SK-N-SH treated with all-trans-retinoic acid at 6 μM for 48 hours (cell line): Measurements from ENCODE around the gene EFNA3.

Experiments
- BACH2 ChIP-seq: fragments of 250-450 bp; sonication (Bioruptor Pico); IDR thresholded peaks from 2 replicates; pipeline ENCODE4 v1.9.0; 2021; ENCODE audit warnings: mild to moderate bottlenecking, borderline replicate concordance
- CSDC2 ChIP-seq: fragments of 250-450 bp; sonication (Bioruptor Pico); IDR thresholded peaks from 2 replicates; pipeline ENCODE4 v1.5.0; 2020; ENCODE audit warnings: mild to moderate bottlenecking, moderate library complexity
- CSRNP3 ChIP-seq: fragments of 250-450 bp; sonication (Bioruptor Pico); IDR thresholded peaks from 2 replicates; pipeline ENCODE4 v1.5.1; 2021; ENCODE audit warnings: mild to moderate bottlenecking, moderate library complexity
- PPARA ChIP-seq: fragments of 250-450 bp; sonication (Bioruptor Pico); IDR thresholded peaks from 2 replicates; pipeline ENCODE4 v1.5.0; 2020; ENCODE audit warnings: mild to moderate bottlenecking, borderline replicate concordance
- RARB ChIP-seq: fragments of 250-450 bp; sonication (Bioruptor Pico); IDR thresholded peaks from 2 replicates; pipeline ENCODE4 v1.8.0; 2021; ENCODE audit warnings: mild to moderate bottlenecking, moderate library complexity
- SNAI2 ChIP-seq: fragments of 250-450 bp; sonication (Bioruptor Pico); IDR thresholded peaks from 2 replicates; pipeline ENCODE4 v1.5.0; 2020; ENCODE audit warnings: mild to moderate bottlenecking, moderate library complexity
- ZC3H10 ChIP-seq: fragments of 250-450 bp; sonication (Bioruptor Pico); IDR thresholded peaks from 2 replicates; pipeline ENCODE4 v1.5.1; 2021; ENCODE audit warnings: mild to moderate bottlenecking, moderate library complexity
- ZFP3 ChIP-seq: fragments of 250-450 bp; sonication (Bioruptor Pico); IDR thresholded peaks from 2 replicates; pipeline ENCODE4 v1.5.0; 2020; ENCODE audit warnings: mild to moderate bottlenecking, moderate library complexity
- ZFP30 ChIP-seq: fragments of 450-650 bp; formaldehyde crosslinking; IDR thresholded peaks from 2 replicates; pipeline ENCODE4 v1.5.0; 2022; ENCODE audit warnings: mild to moderate bottlenecking, moderate library complexity
- ZNF70 ChIP-seq: fragments of 450-650 bp; formaldehyde crosslinking; IDR thresholded peaks from 2 replicates; pipeline ENCODE4 v1.5.0; 2020; ENCODE audit warnings: mild to moderate bottlenecking, moderate library complexity
- TF ChIP-seq, protein P1 (sequence below): fragments of 250-450 bp; sonication (Bioruptor Pico); IDR thresholded peaks from 2 replicates; pipeline ENCODE4 v1.8.0; 2020; ENCODE audit warnings: mild to moderate bottlenecking, moderate library complexity, borderline replicate concordance
- TF ChIP-seq, protein P2 (sequence below): fragments of 250-450 bp; sonication (Bioruptor Pico); IDR thresholded peaks from 2 replicates; pipeline ENCODE4 v1.8.0; 2021; ENCODE audit warnings: low read depth, mild to moderate bottlenecking, moderate library complexity, borderline replicate concordance

DNA sequence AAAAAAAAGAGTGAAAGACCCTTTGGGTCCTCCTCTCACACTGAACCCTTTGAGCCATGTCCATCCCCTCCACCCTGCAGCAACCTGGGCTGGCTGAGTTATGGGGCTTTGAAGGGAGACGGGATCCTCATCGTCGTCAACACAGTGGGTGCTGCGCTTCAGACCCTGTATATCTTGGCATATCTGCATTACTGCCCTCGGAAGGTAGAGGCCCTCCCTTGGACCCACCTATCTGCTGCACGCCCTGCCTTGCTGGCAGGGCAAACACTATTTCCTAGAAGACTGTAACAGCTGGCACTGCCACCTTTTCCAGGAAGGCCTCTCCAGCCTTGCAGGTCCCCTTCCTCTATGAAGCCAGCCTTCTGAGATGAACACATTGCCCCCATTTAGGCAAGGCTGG is 58.1 kb downstream of the EFNA3 start:
- TF ChIP-seq, protein P1, sequence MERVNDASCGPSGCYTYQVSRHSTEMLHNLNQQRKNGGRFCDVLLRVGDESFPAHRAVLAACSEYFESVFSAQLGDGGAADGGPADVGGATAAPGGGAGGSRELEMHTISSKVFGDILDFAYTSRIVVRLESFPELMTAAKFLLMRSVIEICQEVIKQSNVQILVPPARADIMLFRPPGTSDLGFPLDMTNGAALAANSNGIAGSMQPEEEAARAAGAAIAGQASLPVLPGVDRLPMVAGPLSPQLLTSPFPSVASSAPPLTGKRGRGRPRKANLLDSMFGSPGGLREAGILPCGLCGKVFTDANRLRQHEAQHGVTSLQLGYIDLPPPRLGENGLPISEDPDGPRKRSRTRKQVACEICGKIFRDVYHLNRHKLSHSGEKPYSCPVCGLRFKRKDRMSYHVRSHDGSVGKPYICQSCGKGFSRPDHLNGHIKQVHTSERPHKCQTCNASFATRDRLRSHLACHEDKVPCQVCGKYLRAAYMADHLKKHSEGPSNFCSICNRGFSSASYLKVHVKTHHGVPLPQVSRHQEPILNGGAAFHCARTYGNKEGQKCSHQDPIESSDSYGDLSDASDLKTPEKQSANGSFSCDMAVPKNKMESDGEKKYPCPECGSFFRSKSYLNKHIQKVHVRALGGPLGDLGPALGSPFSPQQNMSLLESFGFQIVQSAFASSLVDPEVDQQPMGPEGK (CRISPR knock-in tag), result no peak
- no peak for TF ChIP-seq ZFP30 (CRISPR knock-in tag)
- TF ChIP-seq ZFP3 (CRISPR knock-in tag), result no peak
- no peak for TF ChIP-seq ZNF70 (CRISPR knock-in tag)
- no peak for TF ChIP-seq BACH2 (CRISPR knock-in tag)
- TF ChIP-seq, protein P2, sequence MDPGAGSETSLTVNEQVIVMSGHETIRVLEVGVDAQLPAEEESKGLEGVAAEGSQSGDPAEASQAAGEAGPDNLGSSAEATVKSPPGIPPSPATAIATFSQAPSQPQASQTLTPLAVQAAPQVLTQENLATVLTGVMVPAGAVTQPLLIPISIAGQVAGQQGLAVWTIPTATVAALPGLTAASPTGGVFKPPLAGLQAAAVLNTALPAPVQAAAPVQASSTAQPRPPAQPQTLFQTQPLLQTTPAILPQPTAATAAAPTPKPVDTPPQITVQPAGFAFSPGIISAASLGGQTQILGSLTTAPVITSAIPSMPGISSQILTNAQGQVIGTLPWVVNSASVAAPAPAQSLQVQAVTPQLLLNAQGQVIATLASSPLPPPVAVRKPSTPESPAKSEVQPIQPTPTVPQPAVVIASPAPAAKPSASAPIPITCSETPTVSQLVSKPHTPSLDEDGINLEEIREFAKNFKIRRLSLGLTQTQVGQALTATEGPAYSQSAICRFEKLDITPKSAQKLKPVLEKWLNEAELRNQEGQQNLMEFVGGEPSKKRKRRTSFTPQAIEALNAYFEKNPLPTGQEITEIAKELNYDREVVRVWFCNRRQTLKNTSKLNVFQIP (CRISPR knock-in tag), result no peak
- no peak for TF ChIP-seq SNAI2 (CRISPR knock-in tag)
- no peak for TF ChIP-seq PPARA (CRISPR knock-in tag)
- no peak for TF ChIP-seq CSRNP3
- no peak for TF ChIP-seq ZC3H10 (CRISPR knock-in tag)
- TF ChIP-seq RARB (CRISPR knock-in tag), result no peak
- no peak for TF ChIP-seq CSDC2 (CRISPR knock-in tag)
